SKM-1 treated with dmso at 0.1 percent for 144 hours (cell line): ENCODE measurements around the gene PRPF40B.

Source experiments
- DNase-seq: peaks from one replicate; lab custom pipeline; 2025; ENCODE audit not compliant: unreplicated experiment; lab: John Stamatoyannopoulos, UW

PRPF40B gene

DNA sequence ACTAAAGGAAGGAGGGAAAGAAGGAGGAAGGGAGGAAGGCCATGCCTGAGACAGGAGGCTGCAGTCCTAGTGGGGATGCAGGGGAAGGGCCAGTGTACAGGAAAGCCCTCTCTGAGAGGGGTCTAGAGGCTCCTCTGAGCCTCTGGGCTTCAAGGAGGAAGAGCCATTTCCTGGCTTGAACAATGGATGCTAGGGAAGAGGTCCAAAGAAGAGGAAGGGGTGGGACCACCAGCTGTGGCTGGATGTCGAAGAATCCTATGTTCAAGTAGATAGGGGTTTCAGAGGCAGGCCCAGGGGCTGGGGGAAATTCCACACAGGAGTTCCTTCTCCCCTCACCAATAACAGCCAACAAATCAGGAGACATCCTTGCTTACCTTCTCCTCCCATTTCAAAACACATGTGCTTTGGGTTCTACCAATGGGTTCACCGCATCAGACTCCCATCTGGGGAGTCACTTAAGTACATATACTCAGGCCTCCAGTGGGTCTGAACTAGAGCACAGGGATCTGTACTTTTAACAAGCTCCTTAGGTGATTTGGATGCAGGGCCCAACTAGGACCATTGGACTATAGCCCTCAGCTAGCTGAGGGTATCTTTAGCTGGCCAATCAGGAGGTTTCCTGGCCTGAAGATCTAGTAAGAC, 32.4 kb downstream of the PRPF40B start:
- DNase-seq: no peak

DNA sequence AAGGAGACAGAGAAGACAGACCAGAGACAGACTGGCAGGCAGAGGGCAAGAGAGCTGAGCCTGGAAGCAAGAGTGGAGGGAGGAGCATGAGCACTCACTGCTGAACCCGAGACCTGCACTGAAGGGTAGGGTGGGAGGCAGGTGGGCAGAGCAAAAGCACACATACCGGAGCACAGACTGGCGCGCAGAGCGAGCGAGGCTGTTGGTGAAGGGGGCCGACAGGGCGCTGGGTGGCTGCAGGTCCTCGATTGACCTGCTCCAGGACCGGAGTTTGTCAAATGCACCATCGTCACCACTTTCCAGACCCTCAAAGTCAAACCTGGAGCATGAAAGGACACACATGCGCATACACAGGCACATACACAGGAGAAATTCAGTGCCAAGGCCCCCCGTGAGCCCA, 34.9 kb downstream of the PRPF40B start:
- no peak for DNase-seq

DNA sequence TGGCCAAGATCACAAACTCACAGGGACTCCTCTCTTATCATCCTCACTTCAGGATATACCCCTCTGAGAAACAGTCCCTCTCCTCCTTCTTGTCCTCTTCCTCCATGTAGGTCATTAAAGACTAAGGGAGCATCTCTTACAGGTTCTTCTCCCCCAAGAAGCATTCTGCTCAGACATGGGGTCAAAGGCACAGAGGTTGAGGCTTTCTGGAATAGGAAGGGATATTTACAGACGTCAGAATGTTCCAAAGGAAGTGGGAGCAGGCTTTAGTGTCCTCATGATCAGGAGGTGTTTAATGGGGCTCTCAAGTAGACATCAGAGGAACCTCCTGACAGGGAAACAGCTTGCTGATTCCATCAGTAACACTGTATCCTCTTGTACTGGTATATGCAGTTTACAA, 36.4 kb downstream of the PRPF40B start:
- DNase-seq: no peak

DNA sequence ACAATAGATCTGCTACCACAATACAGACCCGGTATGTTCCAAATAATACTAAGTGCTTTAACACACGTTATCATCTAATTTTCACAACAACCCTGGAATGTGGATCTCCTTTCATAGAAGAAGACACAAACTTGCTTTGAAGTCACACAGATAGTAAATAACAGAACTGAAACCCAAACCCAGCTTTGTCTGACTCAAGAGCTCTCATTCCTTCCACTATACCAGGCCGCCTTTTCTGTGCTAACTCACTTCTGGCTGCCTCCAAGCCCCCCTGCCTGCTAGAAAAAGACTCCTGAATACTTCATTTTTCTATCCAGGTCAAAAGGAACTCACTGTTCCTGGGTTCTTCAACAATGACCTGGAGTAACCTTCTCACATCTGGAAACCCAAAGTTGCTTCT, 37.8 kb downstream of the PRPF40B start:
- no peak for DNase-seq

DNA sequence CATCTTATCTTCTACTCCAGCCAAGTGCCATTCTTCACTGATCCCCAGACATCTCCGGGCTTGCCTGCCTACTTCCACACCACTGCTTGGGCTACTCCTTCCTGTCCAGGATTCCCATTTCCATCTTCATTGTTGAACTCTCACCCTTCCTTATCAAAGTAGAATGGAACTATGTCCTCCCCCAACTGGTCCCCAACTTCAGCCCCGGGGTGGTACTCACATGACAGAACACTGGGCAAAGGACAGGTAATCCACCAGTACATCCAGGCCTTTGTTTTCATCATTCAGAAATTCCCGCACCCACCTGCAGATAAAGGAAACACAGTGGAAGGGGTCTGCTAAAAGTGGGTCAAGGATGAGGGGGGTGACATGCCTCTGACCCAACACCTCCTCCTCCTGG, 38.4 kb downstream of the PRPF40B start:
- DNase-seq: no peak

DNA sequence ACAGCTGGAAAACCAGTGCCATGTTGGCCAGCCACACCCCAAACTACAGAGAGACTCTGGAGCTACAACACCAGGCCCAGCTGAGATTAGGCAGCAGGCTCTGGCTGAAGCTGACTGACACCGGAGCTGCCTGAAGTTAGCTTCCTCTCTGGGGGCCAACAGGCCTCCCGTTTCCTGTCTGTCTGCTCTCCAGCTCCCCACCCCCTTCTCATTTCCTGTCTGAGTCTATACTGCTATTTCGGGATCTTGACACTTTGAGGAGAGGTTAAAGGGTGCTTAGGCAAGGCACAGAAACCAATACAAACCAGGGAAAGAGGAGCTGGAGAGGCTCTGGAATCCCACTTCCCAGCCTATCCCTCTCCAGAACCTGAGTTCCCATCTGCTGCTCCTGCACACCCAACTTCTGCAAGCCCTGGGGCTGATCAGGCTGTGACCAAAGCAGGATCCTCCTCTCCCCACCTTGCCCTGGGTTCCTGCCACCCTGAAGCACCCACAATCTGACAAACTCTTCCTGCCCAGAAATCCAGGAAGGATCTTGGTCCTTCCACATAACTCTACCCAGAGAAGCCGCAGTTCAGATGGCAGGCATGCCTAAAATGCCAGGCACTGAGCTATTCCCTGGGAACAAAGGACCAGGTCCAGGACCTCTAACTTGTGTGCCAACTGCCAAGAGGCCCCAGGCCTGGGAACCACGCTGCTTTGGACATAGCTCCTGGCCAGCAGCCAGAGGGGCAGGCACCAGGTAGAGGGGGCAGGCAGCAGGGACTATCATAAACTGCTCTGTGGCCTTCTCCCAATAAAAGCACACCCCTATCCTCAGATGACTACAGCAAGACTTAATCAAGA, 39.9 kb downstream of the PRPF40B start:
- DNase-seq: peak; percentile 89

DNA sequence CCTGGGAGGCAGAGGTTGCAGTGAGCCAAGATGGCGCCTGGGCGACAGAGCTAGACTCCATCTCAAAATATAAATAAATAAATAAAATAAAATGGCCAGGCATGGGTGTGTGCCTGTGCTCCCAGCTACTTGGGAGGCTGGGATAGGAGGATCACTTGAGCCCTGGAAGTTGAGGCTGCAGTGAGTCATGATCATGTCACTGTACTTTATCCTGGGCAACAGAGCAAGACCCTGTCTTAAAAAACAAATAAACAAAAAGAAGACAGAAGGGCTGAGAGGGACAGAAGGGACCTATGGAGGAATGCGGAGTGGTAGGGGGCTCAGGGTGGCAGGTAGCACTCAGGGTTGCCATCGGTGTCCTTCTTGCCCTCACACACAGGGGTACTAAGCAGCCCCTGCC, 40.8 kb downstream of the PRPF40B start:
- no peak for DNase-seq

DNA sequence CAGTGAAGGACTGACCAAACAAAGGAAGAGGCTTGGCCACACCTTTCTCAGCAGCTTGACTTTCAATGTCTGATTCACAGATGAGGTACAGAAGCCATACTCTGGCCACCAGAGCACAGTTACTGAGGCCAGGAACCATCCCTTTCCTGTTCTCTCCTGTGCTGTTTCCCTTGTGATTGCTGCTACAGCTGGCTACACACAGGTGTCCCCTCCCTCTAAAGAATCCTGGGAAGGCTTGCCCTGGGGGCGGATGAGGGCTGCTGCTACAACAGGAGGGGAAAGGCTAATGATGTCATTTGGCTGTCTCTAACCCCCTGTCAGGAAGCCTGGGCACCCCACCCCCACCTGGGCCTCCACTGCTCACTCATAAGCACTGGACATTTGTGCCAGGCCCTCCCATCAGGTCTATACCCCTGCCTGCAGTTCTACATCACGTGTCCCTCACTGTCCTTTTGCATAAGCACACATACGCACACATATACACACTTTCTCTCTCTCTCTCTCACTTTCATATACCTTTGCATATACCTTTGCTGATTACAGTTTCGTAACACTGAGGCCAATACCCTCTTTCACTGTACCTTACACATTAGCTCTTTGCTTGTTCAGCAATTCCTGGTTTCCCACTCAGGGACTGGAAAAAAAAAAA, 41.4 kb downstream of the PRPF40B start:
- DNase-seq: no peak

DNA sequence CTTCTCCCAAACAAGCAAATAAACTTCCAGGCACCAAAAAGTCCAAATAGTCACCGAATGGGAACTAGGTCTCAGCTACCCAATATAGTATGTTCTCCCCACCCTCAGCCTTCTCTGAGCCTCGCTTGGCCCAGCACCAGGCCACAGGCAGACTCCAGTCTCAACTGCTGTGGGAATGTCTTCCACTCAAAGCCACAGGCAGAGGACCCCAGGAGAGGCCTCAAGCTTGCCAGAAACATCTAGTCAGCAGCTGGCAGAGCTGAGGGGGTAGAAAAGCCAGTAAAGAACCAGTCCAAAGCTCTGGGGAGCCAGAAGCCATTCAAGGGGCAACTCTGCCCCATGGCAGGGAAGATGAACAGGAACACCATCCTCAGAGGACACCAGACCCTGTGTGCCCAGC, 42.0 kb downstream of the PRPF40B start:
- DNase-seq: no peak

DNA sequence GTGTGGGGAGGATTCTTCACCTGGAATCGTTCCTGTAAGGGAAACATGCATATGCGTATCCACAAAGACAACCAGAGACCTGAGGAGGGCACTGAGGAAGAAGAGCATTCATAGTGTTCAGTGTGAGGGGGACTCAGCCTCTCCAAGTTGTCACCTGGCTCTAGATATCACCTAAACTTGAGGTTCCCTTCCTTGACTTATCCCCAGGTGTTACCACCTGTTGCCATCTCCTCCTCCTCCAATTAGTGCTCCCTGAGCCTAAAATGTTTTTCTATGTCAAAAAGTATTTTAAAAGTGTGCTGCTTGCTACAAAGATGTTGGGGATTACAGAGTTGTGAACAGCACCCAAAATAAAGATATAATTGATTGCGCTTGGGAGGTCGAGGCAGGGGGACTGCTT, 42.8 kb downstream of the PRPF40B start:
- DNase-seq: no peak

DNA sequence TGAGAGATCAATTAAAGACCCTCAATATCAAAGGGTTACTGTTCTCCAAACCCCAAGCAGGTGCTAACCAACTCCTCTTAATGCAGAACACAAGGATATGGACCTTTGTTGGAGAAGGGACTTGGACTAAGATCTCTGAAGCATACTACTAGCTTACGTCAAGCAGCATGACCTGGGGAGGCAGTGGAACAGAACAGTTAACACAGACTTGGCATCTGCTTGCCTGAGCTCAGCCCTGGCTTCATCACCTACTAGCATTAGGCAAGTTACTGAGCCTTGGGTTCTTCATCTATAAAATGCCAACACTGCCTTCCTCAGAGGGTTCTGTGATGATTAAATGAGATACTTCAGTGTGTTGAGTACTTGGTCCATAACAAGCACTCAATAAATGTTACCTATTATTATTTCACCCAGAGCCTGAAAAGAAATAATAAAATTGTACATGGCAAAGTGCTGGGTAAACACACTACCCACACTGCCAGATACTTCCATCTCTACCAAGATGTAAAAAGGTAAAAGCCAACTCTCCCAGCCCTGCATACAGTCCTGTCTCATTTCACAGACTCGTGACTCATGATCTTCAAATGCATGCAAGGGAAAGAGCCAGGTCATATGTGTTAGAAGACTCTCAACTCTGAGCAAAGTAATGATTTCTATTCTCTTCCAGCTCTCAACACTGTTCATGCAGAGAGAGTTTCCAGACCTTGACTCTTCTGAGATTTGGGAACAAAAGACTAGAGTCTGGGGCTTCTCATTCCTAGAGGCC, 44.1 kb downstream of the PRPF40B start:
- DNase-seq: no peak

DNA sequence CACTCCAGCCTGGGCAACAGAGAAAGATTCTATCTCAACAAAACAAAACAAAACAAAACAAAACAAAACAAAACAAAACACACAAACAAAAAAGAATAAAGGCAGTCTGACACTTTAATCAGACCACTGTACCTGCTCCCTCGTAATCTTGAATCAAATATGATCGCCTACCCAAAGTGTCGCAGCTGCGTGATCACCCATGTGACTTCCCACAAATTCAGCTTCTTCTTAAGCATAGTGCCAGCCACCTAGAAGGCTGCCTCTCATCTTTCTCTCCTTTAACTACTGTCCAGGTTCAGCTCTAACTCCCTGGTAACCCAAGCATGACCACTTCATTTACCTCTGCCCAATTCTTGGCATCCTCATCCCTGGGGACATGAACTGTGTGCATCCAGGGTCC, 46.4 kb downstream of the PRPF40B start:
- DNase-seq: no peak

DNA sequence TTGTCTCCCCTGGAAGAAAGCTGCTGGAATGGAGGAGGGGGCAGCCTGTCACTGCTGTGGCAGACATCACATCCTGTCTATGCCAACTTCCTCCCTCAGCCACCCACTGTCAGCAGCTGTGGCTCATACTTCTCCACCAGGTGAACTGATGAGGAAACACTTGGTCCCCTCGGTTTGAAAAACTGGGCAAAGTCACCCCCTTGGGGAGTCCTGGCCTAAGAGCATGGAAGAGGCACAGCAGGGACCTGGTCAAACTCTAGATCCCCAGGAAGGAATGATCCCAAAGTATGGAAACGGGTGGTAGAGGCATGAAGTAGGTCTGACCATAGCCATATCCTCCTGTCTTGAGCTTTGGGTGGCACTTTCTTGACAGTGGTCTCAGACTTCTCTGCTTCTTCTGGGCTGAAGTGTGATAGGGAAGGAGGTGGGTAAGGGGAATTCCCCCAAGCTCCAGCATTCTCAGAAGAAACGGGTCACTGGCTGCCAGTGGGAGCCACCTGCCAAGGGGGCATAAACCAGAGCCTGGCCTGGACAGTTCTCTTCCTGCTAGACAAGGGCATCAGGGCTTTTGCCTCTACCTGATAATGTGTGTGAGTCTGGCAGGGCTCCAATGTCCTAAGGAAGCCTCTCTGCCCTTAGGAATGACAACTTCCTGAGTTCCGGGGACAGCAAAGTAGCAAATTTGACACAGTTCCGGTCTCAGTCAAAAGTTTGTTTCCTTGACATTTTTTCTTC, 47.8 kb downstream of the PRPF40B start:
- no peak for DNase-seq

DNA sequence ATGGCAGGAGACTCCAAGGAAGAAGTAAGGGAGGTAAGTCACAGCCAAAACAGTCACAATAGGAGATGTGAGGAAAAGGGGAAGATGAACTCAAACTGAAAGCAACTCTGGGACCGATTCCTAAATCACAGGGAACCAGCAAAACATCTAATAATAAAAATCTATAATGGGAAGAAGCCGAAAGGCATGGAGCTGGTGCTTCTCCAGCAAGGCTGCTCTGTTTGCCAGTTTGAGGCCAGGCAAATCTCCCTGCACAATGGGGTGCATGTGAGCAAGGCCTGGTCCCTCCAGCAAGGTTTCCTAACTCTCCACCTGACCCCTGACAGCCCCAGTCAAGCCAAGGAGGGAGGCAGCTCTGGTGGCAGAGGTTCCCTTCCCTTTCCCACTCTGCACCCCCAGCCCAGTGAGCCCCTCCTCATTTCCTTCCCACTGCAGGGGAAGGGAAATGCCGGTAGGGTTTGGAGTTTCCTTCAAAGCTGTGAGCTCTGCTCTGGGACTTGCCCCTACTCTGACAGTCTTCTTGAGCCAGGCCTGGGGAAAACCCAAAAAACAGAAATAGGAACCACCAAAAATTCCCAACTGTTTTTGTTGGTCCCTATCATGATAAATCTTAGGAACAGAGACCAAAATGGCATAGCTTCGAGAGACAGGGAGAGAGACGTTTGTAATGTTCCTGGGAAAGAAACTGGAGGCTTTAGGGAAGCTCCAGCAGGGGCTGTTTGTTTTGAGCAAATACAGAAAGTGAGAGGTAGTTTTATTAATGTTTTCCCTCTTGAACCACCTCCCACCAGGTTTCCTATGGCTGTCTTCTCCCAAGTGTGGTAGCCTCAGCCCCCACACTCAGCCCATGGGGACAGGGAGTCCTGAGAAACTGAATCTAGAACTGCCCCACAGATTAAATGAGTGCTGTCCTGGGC, 49.2 kb downstream of the PRPF40B start:
- no peak for DNase-seq

DNA sequence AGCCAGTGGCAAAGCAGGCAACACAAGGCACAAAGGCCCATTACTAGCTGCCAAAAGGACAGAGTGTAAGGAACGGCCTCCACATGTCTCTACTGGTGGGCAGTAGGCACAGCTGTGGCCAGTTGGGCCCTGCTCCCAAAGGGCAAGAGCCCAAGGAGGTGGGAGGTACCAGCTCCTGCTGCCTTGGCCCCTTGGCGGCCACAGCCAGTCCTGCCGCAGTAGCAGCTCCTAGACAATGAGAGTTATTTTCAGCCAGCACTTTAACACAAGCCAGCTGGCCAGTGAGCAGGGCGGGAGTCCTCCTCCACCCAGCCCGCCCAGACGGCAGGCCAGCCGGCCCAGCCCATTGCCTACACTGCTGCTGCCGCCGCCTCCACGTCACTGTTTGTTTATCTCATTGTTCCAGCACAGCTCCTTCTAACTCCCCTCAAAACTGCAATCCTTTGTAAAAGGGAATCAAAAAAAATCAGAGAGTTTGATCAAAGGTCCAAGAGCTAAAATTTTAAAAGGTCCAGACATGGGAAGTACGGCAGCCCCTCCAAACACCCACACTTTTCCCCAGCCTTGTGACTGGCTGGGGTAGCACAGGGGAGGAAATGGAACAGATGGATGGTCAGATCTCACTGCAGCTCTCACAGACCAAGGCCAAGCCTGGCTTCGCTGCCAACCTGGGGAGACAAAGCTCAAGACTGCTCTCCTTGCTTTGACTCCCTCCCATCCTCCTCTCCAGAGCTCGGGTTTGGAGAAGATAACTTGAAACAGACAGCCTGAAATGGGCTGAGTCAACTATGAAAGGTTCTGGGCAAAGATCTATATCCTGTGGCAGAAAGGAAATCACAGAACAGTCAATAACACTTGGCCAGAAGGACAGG, 50.3 kb downstream of the PRPF40B start:
- DNase-seq: no peak

DNA sequence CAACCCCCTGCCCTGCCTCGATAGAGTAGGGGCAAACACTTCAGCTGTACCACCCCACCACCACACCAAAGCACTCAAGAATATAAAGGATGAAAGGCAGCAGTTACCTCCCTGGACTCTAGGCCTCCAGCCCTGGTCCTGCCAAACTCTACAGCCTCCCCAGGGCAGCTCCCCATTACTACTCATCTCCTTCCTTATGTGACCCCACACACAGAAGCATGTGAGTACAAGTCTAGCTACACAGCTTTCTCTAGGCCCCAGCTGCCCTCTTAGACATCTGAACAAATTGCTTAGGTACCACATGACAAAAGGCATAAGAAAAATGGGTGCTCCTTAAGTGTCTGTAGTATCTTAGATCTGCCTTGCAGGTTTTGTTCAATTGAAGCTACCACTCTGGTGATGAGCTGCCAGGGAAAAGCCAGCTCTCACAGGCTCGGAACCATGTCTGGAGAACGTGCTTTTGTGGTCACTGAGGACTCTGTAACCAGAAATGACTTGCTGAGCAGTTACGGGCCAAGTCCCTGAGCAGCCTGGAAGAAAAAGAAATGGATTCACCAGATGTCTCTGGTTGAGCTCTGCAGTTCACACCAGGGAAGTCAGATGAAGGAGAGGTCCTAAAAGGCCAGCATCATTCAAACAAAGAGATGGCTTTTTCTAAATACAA, 51.1 kb downstream of the PRPF40B start:
- no peak for DNase-seq

DNA sequence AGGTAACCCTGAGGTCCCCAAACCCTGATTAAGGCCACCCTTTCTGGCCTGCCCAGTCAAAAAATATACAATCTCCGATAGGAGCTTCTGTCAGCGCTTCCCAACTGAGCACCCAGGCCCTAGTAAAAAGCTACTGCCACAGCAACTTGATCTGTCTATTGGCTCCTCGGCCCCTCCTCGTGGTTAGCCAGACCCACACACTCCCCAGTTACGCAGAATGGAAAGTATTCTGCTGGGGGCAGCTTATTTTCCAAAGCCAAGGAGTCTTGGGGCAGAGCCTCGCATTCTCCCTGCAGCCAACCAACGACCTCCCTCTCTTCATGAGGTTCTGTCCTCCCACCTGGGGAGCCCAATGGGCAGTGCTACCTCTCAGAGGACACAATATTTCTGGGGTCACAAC, 51.8 kb downstream of the PRPF40B start:
- DNase-seq: no peak

DNA sequence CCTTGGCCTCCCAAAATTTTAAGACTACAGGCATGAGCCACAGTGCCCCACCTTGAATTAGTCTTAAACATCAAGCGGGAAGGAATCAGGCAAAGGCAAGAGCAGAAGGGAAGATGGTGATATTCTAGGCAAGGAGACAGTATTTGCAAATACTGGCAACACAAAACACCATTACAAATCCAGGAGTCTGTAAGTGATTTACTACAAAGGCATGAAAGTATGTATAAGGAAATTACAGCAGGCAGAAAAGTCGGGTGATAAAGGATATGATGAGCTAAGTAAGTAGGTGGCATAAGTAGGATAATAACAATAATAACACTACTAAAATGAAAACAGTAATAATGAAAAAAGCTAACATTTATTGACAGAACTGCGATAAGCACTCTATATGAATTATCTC, 55.4 kb downstream of the PRPF40B start:
- no peak for DNase-seq
